ENCODE data around the gene CLDN6.

Gene CLDN6

DNA sequence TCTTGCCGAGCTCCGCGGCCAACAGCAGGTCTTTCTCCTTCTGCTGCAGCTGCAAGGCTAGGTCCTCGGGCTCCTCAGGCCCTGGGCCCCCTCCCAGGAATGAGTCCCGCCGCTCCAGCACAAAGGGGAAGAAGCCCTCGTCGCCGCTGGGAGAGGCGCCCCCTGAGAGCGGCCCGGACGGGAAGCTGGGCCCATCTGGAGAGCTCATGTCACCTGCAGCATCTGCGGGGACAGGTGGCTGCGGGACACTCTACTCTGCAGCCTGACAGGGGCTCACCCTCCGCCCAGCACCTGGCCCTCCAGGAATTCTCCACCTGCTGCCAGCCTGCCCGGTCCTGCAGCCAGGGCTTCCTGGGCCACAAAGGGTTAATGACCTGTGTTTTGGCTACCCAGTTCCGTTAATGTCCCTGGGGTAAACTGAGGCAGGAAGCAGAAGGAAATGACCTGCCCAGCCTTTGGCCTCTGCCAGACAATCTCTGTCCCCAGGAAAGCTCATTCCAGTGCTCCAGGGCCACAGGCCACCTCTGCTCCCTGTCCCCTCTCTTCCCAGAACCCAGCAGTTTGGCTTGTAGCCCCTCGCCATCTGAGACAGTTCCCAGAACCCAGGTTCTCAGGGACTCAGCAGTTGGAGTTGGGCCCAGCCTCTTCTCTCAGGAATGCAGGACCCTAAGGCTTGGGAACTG is 17.4 kb upstream of the CLDN6 start:
- no peak for DNase-seq (ENCODE audit: extremely low spot score)
- ChIA-PET POLR2A (no interaction called here), CTCF (interaction anchor here (2.1 to 12.0 kb wide), 5 partner anchors 7 to 96 kb away, joined by 8 to 177 read pairs (median 95); partner anchors contain the start of genes HCFC1R1, MMP25, THOC6 and TNFRSF12A)
- TF ChIP-seq, protein P1, sequence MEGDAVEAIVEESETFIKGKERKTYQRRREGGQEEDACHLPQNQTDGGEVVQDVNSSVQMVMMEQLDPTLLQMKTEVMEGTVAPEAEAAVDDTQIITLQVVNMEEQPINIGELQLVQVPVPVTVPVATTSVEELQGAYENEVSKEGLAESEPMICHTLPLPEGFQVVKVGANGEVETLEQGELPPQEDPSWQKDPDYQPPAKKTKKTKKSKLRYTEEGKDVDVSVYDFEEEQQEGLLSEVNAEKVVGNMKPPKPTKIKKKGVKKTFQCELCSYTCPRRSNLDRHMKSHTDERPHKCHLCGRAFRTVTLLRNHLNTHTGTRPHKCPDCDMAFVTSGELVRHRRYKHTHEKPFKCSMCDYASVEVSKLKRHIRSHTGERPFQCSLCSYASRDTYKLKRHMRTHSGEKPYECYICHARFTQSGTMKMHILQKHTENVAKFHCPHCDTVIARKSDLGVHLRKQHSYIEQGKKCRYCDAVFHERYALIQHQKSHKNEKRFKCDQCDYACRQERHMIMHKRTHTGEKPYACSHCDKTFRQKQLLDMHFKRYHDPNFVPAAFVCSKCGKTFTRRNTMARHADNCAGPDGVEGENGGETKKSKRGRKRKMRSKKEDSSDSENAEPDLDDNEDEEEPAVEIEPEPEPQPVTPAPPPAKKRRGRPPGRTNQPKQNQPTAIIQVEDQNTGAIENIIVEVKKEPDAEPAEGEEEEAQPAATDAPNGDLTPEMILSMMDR (IDR thresholded peaks at IDR 0.05; ENCODE audit: control extremely low read depth, extremely low read depth, low read depth, missing control alignments) = no peak

DNA sequence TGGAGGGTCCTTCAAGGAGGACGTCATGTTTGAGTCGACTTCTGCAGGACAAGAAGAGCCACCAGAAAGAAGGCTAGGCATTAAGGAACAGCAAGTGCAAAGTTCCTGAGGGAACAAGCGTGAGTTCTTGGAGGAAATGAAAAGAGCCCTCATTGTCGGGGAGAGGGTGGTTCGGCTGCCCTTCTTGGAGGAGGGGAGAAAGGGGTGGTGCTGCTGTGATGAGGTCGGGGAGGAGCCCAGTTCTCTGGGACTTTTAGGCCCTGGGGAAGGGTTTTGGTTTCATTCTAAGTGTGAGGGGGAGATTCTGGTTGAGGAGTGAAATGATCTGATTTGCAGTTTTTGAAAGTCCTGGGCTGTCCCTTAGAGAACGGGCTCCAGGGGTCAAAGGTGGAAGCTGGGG is 14.6 kb upstream of the CLDN6 start:
- POLR2A ChIA-PET = no interaction called here

DNA sequence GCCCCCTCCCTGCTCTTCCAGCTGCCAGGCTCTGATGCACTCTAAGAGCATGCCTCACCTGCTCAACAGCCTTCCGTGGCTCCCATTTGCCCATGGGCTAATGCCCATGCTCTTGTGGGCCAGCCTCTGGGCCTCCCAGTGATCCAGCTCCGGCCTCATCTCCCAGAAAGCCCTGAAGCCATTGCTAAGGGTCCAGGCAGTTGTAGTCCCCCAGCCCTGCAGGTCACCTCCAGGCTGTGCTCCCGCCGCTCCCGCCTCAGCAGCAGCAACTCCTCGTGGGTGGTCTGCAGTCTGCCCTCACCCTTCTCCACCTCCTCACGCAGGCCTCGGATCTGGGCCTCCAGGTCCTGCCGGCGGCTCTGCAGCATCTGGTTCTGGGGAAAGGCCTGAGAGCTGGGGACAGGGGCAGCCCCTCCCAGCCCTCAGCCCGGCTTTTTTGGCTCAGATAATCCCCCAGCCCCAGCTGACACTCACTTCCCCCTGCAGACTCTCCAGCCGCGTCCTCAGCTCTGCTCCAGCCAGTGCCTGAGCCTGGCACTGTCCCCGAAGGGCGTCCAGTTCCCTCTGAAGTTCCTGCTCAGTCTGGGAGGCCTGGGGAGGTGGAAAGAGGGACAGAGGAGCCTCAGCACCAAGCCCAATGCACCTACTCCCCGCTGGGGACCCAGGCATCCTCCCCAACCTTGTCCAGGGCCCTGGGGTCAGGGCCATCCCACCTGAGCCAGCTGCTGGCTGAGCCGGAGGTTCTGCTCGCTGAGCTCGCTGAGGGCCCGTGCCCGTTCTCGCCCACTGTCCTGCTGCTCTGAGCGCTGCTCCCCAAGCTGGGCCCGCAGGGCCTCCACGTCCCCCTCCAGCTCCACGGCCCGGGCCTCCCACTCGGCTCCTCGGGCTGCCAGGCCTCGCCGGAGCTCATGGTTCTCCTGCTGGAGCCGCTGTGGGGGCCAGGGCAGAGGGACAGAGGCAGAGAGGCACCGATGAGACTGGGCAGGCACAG is 12.5 kb upstream of the CLDN6 start:
- CTCF ChIA-PET = interaction anchor here (0.7 to 15.9 kb wide), 23 partner anchors 9 to 157 kb away, joined by 3 to 231 read pairs (median 8); partner anchors contain the start of genes HCFC1R1, IL32, MMP25 and THOC6
- TF ChIP-seq, protein P1 (IDR thresholded peaks at IDR 0.05; ENCODE audit: control extremely low read depth, extremely low read depth, low read depth, missing control alignments) = no peak
- POLR2A ChIA-PET = no interaction called here
- DNase-seq (ENCODE audit: extremely low spot score) = no peak

More for the DNA sequence above, 14.6 kb upstream of the CLDN6 start:
- TF ChIP-seq, protein P1 (IDR thresholded peaks at IDR 0.05; ENCODE audit: control extremely low read depth, extremely low read depth, low read depth, missing control alignments) = no peak
- CTCF ChIA-PET = interaction anchor here (1.3 to 15.9 kb wide), 14 partner anchors 9 to 135 kb away, joined by 3 to 231 read pairs (median 14); partner anchors contain the start of genes HCFC1R1, IL32, MMP25 and THOC6
- DNase-seq (ENCODE audit: extremely low spot score) = no peak

DNA sequence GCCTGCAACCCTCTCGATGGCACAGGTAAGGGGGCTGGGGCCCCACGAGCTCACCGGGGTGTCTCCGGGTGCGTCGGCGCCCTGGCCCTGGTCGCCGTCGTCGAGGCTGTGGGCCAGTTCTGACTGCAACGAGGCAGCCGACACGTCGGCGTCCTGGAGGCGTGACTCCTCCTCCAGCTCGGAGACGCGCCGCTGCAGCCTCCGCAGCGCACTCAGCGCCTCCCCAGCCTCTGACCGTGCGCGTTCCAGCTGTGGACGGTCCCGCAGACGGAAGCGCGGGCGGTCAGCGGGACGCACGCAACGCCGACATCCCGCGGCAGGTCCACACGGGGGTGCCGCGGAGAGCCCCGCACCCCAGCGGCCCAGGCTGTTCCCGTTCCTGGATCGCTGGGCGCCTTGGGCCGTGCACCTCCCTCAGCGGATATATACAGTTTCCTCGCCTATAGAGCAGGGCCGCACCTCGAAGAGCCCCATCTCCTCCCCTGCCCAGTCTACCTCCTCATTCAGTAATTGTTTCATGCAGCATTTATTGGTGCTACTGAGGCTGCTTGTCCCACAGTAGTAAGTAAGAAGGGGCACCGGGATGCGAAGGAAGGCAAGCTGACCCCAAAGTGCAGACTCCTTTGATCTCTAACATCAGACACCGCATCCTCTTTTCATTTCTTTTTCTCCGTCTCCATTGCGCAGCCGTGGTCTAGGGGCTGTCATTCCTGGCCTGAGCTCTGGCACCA is 11.7 kb upstream of the CLDN6 start:
- ChIA-PET POLR2A (interaction anchor here (1.5 kb wide), 1 partner anchor 29 kb away, joined by 3 read pairs; no protein-coding TSS in a partner anchor), CTCF (interaction anchor here (0.7 to 15.9 kb wide), 13 partner anchors 8 to 991 kb away, joined by 3 to 231 read pairs (median 8); partner anchors contain the start of genes HCFC1R1, MMP25, THOC6 and TNFRSF12A)
- DNase-seq (ENCODE audit: extremely low spot score) = no peak
- TF ChIP-seq, protein P1 (IDR thresholded peaks at IDR 0.05; ENCODE audit: control extremely low read depth, extremely low read depth, low read depth, missing control alignments) = no peak

DNA sequence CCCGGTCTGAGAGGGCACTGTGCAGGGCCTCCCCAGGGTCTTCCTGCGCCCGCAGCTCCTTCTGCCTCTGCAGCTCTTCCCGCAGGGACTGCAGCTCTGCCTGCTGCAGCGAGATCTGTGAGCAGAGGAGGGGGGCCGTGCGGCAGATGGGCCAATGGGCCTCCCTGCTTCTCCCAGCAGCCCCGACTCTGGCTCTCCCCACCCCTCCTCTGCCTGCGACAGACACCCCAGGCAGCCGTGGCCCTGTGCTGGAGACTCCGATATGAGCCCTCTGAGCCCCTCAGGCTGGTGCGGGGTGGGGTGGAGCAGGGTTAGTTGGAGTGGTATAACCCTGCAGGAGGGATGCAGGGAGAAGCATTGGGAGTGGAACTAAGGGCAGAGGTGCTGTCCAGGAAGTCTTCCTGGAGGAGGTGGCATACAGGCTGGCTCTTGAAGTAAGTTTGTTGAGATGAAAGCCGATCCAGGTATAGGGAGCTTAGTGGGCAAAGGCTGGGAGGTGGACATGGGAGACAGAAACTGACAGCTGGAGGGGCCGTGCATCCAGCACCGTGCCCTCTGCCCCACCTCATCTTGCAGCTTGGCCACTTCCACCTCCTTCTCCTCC is 10.8 kb upstream of the CLDN6 start:
- ChIA-PET CTCF (interaction anchor here (0.7 to 15.9 kb wide), 31 partner anchors 7 to 990 kb away, joined by 3 to 231 read pairs (median 6); partner anchors contain the start of genes CLDN6, CLDN9, HCFC1R1 and MMP25), POLR2A (interaction anchor here (0.6 to 1.5 kb wide), 4 partner anchors 25 to 286 kb away, joined by 3 to 5 read pairs (median 4); no protein-coding TSS in a partner anchor)
- TF ChIP-seq, protein P1 (IDR thresholded peaks at IDR 0.05; ENCODE audit: control extremely low read depth, extremely low read depth, low read depth, missing control alignments) = no peak
- no peak for DNase-seq (ENCODE audit: extremely low spot score)

Data from GM10248 (cell line).